HCT116 (cell line): Measurements from ENCODE around the gene B3GNT5. TPM values are rescaled to one million over a fixed set of nuclear protein-coding genes. Genes with fewer than 3 reads are reported as not detected.

Source experiments
- ATAC-seq: fragments of 200-7000 bp; cut with Tn5 transposase; 2 replicates; pipeline ENCODE4 v1.9.1; 2020; ENCODE audit warnings: mild to moderate bottlenecking, moderate library complexity
- BruUV-seq: library from RNA; stranded (reverse); fragments of 400-500 nt; replicated peaks from 2 replicates; lab custom pipeline; 2021; lab: Mats Ljungman, UMichigan
- CTCF ChIA-PET: fragments of 300-600 bp; sonication (Branson Sonifier 250); formaldehyde crosslinking; loops from one replicate; lab custom pipeline; 2021; ENCODE audit warnings: antibody characterized with exemption; lab: Charles Lee
- POLR2A ChIA-PET: fragments of 300-600, 350-600 bp; sonication (Branson Sonifier 250); formaldehyde crosslinking; loops from one replicate; lab custom pipeline; 2021; ENCODE audit warnings: antibody characterized with exemption; lab: Charles Lee
- RAD21 ChIA-PET, 2 experiments: fragments of 300-600 bp; sonication (Branson Sonifier 250); formaldehyde crosslinking; loops; one replicate each; lab custom pipeline; 2023; ENCODE audit warnings: low total read pairs in 2 of 2; ENCODE audit not compliant: uncharacterized antibody in 2 of 2, unreplicated experiment in 2 of 2, low non-redundant PET in 1 of 2; lab: Charles Lee
- DNase-seq: peaks from one replicate; pipeline ENCODE4 v3.0.0-alpha.2; 2010; ENCODE audit warnings: low read depth, low spot score
- H2AFZ ChIP-seq: fragments of 200-600 bp; shearing (Covaris generic), sonication (generic); 2 replicates; pipeline ENCODE4 v1.6.1; 2017; ENCODE audit warnings: low read depth, mixed run types, mixed read lengths, antibody characterized with exemption, low read length; ENCODE audit not compliant: poor library complexity, severe bottlenecking
- H3K27ac ChIP-seq: 2 replicates; pipeline ENCODE4 v1.5.1; 2012; ENCODE audit warnings: low read depth, low read length
- H3K27me3 ChIP-seq: fragments of 200-600 bp; sonication (generic); 2 replicates; pipeline ENCODE4 v1.6.1; 2016; ENCODE audit warnings: mixed run types, low read length, mixed read lengths; ENCODE audit not compliant: insufficient read depth
- H3K36me3 ChIP-seq, 2 experiments: fragments of 200-500 bp in 1 of 2; fragments of 200-600 bp in 1 of 2; sonication (Bioruptor generic) in 1 of 2; sonication (generic) in 1 of 2; 2 replicates each; pipeline versions ENCODE4 v1.5.1 to v1.6.1; 2014 to 2016; ENCODE audit warnings: low read length in 2 of 2, inconsistent platforms in 1 of 2, mixed read lengths in 1 of 2, mixed run types in 1 of 2; ENCODE audit not compliant: insufficient read depth in 2 of 2, control insufficient read depth in 1 of 2
- H3K4me1 ChIP-seq, 2 experiments: fragments of 200-600 bp in 1 of 2; sonication (generic) in 1 of 2; 2 replicates each; pipeline versions ENCODE4 v1.5.1 to v1.6.1; 2012 to 2017; ENCODE audit warnings: low read length in 2 of 2, inconsistent platforms in 1 of 2, mild to moderate bottlenecking in 1 of 2, mixed read lengths in 1 of 2, mixed run types in 1 of 2, moderate library complexity in 1 of 2; ENCODE audit not compliant: insufficient read depth in 2 of 2, control insufficient read depth in 1 of 2
- H3K4me2 ChIP-seq: fragments of 200-600 bp; sonication (generic); 2 replicates; pipeline ENCODE4 v1.6.1; 2017; ENCODE audit warnings: mixed run types, low read length, mixed read lengths
- H3K4me3 ChIP-seq, 2 experiments: fragments of 200-600 bp in 1 of 2; sonication (generic) in 1 of 2; replicated peaks in 1 of 2; 2 replicates each; pipeline ENCODE4 v1.5.1; 2011 to 2016; ENCODE audit warnings: low read length in 2 of 2, control low read depth in 1 of 2, low read depth in 1 of 2, mild to moderate bottlenecking in 1 of 2, mixed read lengths in 1 of 2, mixed run types in 1 of 2
- H3K79me2 ChIP-seq: fragments of 200-600 bp; sonication (generic); 2 replicates; pipeline ENCODE4 v1.6.1; 2017; ENCODE audit warnings: mild to moderate bottlenecking, mixed run types, low read length, moderate library complexity, mixed read lengths; ENCODE audit not compliant: insufficient read depth
- H3K9ac ChIP-seq: fragments of 200-600 bp; sonication (generic); 2 replicates; pipeline ENCODE4 v1.6.1; 2016; ENCODE audit warnings: low read length, mixed read lengths
- H3K9me2 ChIP-seq: fragments of 200-600 bp; sonication (generic), shearing (Covaris generic); 2 replicates; pipeline ENCODE4 v1.6.1; 2017; ENCODE audit warnings: mixed run types, mild to moderate bottlenecking, moderate library complexity; ENCODE audit not compliant: insufficient read depth
- H3K9me3 ChIP-seq, 2 experiments: fragments of 200-500 bp in 1 of 2; fragments of 200-600 bp in 1 of 2; sonication (Bioruptor generic) in 1 of 2; sonication (generic) in 1 of 2; 2 replicates each; pipeline ENCODE4 v1.6.1; 2014 to 2017; ENCODE audit warnings: low read length in 2 of 2, mixed read lengths in 2 of 2, inconsistent platforms in 1 of 2, low read depth in 1 of 2, mild to moderate bottlenecking in 1 of 2, mixed run types in 1 of 2, moderate library complexity in 1 of 2; ENCODE audit not compliant: control insufficient read depth in 1 of 2, insufficient read depth in 1 of 2
- H4K20me1 ChIP-seq: fragments of 200-600 bp; sonication (generic), shearing (Covaris generic); 2 replicates; pipeline ENCODE4 v1.6.1; 2017; ENCODE audit warnings: mixed run types, mild to moderate bottlenecking, moderate library complexity; ENCODE audit not compliant: insufficient read depth
- CBX3 ChIP-seq: IDR thresholded peaks from 2 replicates; pipeline ENCODE4 v1.6.1; 2012; ENCODE audit warnings: low read depth
- ELF1 ChIP-seq: IDR thresholded peaks from 2 replicates; pipeline ENCODE4 v1.6.1; 2012; ENCODE audit warnings: low read depth, borderline replicate concordance
- EZH2phosphoT487 ChIP-seq: fragments of 200-600 bp; IDR thresholded peaks from 2 replicates; pipeline ENCODE4 v1.6.1; 2018; ENCODE audit warnings: antibody characterized with exemption, borderline replicate concordance
- MAX ChIP-seq: IDR thresholded peaks from 2 replicates; pipeline ENCODE4 v1.6.1; 2012
- POLR2A ChIP-seq: IDR thresholded peaks from 2 replicates; pipeline ENCODE4 v1.7.0; 2011; ENCODE audit warnings: borderline replicate concordance; ENCODE audit not compliant: insufficient read depth, insufficient read length; ENCODE audit errors: extremely low read depth
- POLR2AphosphoS5 ChIP-seq: IDR thresholded peaks from 2 replicates; pipeline ENCODE4 v1.6.1; 2011; ENCODE audit warnings: mild to moderate bottlenecking, low read depth, low read length, moderate library complexity
- RAD21 ChIP-seq: IDR thresholded peaks from 2 replicates; pipeline ENCODE4 v1.6.1; 2012; ENCODE audit warnings: low read depth, mild to moderate bottlenecking
- SIN3A ChIP-seq: IDR thresholded peaks from 2 replicates; pipeline ENCODE4 v1.6.1; 2012; ENCODE audit warnings: low read depth
- SP1 ChIP-seq: IDR thresholded peaks from 2 replicates; pipeline ENCODE4 v1.6.1; 2012; ENCODE audit warnings: low read depth
- intact Hi-C: fragments of 100-400 bp; cut with micrococcal nuclease; formaldehyde crosslinking; loops from 2 replicates; pipeline ENCODE4 v1.10.0; 2022
- total RNA-seq: library from RNA; stranded (reverse); gene quantifications from one replicate; pipeline ENCODE4 v1.2.1, GENCODE V29; 2021; ENCODE audit not compliant: unreplicated experiment

B3GNT5 gene
- total RNA-seq, 1 experiment from 2014 or later = 25.3 TPM

- ChIA-PET CTCF (no interaction called here), RAD21 (no interaction called here), POLR2A (no interaction called here)
- TSS peak; percentile 86 for BruUV-seq
- Histone ChIP-seq H3K27ac (no peak overlapping the region), H3K36me3 (no peaks in the 10 kb centered on the region), H2AFZ (peak overlapping the region; percentile 83), H3K4me3 (peak overlapping the region; percentile 23 to 92), H3K9ac (peak overlapping the region; percentile 85), H3K4me1 (peaks cover 9 to 21% of the 10 kb centered on the region in 2 experiments; a peak in 3 of 4 replicates), H4K20me1 (peaks cover 5% of the 10 kb centered on the region; the same call in 1 of the 2 replicates), H3K79me2 (peaks cover 38% of the 10 kb centered on the region), H3K27me3 (no peaks in the 10 kb centered on the region), H3K9me2 (no peaks in the 10 kb centered on the region), H3K9me3 (no peaks in the 10 kb centered on the region), H3K4me2 (peak overlapping the region; percentile 87)
- no peak for ATAC-seq
- DNase-seq = no peak
- intact Hi-C loops = no loop called here
- TF ChIP-seq CBX3 = no peak
- TF ChIP-seq POLR2AphosphoS5 = no peak
- TF ChIP-seq SIN3A = 0 out of 2 replicates have a peak, but pooled peaks have one; percentile 11
- no peak for TF ChIP-seq ELF1
- TF ChIP-seq MAX = no peak
- peak; percentile 19; the same call in 1 of the 2 replicates for TF ChIP-seq SP1
- TF ChIP-seq EZH2phosphoT487 = no peak
- no peak for TF ChIP-seq POLR2A
- no peak for TF ChIP-seq RAD21
Measured at GRCh38 chr3:183252118-183252782, 803 bp upstream of the B3GNT5 start.
